AML-193 (cell line): ENCODE measurements around the gene GID8.

Experiments used
- DNase-seq, 2 experiments: peaks; one replicate each; lab custom pipeline; 2025; lab: John Stamatoyannopoulos, UW

The GID8 gene

DNA sequence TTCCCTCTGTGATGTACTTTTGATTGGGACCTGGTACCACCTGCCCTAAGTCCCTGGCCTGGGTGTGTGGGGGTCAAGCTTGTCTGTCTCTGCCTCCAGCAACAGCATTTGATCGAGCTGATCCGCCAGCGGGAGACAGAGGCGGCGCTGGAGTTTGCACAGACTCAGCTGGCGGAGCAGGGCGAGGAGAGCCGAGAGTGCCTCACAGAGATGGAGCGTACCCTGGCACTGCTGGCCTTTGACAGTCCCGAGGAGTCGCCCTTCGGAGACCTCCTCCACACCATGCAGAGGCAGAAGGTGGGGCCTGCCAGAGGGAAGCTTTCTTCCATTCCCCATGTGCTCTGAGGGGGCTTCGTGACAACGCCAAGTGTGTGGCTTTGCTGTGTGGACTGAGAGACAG is 5.4 kb downstream of the GID8 start:
- no peak for DNase-seq

- no peak for DNase-seq
Observed at GRCh38 chr20:62944184-62944583, 6.2 kb downstream of the GID8 start.

DNA sequence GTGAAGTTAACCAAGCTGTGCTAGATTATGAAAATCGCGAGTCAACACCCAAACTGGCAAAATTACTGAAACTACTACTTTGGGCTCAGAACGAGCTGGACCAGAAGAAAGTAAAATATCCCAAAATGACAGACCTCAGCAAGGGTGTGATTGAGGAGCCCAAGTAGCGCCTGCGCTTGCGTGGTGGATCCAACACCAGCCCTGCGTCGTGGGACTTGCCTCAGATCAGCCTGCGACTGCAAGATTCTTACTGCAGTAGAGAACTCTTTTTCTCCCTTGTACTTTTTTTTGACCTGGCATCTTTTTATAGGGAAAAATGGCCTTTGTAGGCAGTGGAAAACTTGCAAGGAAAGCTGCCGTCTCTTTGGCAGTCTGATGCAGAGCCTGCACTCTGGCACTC is 6.8 kb downstream of the GID8 start:
- no peak for DNase-seq

DNA sequence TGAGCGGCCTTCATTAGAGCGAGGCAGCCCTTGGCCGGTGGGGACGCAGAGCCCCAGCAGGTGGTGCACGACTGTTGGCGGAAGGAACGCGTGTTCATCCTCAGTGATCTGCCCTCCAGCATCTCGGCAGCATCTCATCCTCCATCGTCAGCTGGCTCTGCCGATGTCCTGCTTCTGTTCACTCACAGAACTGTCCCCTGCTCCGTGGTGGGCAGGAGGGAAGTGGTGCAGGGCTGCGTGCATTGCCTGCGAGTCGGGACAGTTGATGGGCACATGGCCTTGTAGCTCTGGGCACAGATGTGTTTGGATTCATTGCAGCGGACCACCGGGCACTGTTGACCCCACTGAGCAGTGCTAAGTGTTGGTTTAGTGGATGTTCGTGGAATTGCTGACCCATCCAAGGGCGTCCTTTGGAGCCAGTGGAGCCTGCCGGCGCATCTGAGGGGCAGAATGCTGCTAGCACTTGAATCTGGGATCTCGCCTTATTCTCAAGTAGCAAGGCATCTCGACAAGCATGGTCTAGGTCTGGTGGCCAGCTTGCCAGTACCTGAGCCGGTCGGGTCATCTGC is 7.9 kb downstream of the GID8 start:
- no peak for DNase-seq

- no peak for DNase-seq
Observed at GRCh38 chr20:62946918-62947317, 9.0 kb downstream of the GID8 start.

GRCh38 chr20:62947532-62948300 is 9.8 kb downstream of the GID8 start:
- DNase-seq: no peak

DNA sequence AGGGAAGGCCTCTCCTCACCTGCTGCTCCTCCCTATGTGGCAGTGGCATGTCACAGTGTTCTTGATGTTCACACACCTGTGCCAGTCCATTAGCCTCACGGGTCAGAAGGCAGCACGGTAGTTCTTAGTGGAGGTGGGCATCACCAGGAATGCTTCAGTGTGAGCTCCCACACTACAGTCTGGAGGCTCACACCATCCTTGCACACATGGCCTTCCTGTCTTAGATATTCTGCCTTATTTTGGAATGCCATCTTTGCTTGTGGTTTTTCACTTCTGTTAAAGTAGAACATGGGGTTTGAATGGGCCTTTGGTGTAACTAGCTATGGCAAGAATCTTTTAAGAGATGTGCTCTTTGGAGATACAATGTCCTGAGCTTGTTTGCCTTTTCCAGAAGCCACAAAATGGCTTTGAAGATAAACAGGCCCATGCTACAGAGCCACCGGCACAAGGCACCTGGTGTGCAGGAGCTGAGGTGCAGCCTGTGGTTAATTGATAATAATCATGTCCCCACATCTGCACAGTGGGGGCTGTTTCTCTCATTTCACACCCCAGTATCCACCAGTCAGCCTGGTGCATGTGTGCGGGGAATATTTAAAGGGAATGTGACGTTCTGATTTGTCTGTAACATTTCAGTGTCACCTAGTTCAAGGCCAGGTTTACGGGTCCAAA is 11.3 kb downstream of the GID8 start:
- DNase-seq: no peak

GRCh38 chr20:62949962-62950361 is 12.0 kb downstream of the GID8 start:
- no peak for DNase-seq

DNA sequence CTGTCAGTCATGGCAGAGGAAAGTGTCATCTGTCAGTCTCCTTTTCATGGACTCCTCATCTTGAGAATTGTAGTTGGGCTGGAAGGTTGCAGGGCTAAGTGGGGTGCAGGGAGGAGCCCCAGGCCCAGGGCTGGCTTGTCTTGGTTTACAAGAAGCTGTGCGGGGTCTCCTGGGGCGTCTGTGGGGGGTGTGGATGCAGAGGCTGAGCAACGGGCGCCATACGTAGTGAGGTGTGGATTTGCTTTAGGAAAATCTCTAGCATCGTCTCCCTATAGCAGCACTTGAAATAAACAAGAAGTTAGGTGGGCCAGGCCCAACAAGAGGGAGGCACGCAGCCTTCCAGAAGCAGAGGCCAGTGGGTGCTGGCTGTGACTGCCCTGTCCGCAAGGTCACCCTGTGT is 12.8 kb downstream of the GID8 start:
- DNase-seq: no peak

DNA sequence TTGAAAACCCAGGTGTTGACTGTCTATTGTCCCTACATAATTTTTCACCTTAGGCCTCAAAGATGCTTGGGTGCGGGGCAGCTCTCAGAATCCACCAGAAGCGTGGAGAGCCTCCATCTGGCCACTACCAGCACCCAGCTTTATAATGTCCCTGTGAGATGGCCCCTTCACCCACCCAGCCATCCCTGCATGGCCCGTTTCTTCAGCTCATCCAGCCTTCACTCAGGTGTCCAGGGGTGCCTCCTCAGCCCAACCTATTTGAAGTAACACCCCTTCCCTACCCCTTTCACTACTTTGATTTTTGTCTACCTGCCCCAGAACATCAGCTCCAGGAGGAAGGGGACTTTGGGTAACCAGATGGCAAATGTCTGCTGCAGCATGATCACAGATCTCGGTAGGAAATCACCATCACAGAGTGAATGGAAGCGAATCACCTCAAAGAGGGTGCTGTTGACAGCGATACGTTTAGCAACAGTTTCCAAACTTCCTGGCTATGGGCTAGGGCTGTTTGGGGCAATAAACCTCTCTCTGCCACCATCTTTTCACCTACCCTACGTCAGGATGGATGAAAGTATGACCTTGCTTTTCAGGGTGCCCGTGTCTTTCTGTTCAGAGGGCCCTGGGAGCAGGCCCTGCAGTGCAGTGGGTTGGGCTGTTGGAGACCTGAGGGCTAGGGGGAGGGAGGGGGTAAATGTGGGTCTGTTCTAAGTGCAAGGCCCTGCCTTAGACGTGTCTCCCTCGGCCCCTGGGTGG is 13.4 kb downstream of the GID8 start:
- no peak for DNase-seq

GRCh38 chr20:62951896-62952372 is 14.0 kb downstream of the GID8 start:
- DNase-seq: no peak

- DNase-seq: peak; percentile 74 to 75
Observed at GRCh38 chr20:62952373-62952967, 14.5 kb downstream of the GID8 start, which contains the start of gene SLC17A9. Gene SLC17A9 (plus strand): TSS chr20:62952709. CDS start chr20:62952831, 122 bp downstream.

GRCh38 chr20:62952968-62953838 is 15.3 kb downstream of the GID8 start:
- no peak for DNase-seq

DNA sequence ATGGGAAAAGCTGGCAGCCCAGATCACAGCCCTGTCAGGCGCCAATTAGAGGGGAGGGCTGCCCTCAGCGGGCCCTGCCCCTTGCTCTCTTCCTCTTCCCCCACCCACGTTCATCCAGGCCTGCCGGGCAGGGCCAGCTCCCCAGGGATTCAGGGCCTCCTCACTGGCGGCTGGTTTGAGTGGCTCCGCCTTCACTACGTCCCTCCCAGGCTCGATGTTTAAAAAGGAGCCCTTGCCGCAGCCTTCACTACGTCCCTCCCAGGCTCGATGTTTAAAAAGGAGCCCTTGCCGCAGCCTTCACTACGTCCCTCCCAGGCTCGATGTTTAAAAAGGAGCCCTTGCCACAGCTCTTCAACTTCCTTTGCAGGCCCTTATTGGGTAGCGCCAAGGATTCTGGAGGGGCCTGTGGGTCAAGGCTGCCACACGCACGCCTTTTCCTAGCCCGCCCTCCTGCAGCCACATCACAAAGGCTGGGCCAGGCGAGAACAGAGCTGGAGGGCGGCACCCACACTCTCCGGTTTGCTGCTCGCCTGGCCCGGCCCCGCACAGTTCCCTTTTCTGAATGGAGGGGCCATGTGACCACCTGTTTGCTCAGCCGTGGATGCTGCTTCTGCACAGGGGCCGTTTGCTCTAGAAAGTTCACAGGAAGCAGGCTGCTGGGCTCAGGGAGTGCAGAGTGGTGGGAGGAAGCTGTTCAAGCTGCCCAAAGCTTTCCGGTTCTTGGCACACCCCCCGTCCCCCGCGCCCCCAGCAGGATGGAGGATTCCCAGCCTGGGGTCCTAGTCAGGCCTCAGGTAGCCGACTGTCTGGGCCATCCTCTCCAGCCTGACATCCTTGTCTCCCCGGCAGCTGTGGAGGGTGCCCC is 16.1 kb downstream of the GID8 start:
- peak; percentile 95 to 97 for DNase-seq

DNA sequence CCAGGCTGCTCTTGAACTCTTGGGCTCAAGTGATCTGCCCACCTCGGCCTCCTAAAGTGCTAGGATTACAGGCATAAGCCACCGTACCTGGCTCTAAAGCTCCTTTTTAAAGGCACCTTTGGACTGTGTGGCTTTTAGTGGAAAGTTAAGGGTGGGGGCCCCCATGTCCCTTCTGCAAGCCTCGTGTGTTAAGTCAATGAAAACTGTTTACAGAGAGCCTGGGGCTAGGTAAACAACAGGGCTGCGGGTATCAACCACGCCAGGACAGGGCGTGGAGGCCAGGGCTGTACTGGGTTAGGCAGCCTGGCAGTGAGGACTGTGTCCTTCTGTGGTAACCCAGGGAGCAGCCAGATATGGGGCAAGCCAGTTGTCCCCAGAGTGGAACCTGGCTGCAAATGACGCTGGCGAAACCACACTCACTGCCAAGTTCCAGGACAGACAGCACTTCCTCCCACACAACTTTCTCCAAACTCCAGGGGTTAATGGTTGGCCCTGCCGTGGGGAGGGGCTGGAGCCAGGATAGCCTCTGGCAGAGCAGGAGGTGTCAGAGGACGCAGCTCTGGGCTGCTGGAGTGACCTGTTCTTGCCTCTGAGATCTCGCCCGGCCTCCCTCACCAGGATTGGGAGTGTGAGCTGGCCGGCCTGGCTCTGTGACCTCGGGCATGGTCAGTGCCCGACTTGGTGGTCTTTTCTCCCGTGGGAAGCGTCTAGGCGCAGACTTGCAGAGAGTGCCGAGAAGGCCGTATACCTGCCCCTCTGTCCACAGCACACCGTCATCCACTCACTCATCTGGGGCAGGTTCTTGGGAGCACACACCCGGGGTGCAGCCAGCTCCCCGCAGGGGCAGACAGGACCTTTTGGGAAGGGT is 17.8 kb downstream of the GID8 start:
- DNase-seq: no peak

- DNase-seq: no peak
Observed at GRCh38 chr20:62956387-62957135, 18.6 kb downstream of the GID8 start.

- DNase-seq: no peak
Observed at GRCh38 chr20:62957136-62958117, 19.5 kb downstream of the GID8 start.
